Glomerular visceral epithelial cell (primary cell): Measurements from ENCODE around the gene PAK6.

ENCODE experiments used
- DNase-seq: peaks from one replicate; pipeline ENCODE4 v3.0.0-alpha.2; 2016; ENCODE audit errors: extremely low spot score

Gene PAK6

GRCh38 chr15:40255033-40255432, 16.2 kb downstream of the PAK6 start:
- no peak for DNase-seq

DNA sequence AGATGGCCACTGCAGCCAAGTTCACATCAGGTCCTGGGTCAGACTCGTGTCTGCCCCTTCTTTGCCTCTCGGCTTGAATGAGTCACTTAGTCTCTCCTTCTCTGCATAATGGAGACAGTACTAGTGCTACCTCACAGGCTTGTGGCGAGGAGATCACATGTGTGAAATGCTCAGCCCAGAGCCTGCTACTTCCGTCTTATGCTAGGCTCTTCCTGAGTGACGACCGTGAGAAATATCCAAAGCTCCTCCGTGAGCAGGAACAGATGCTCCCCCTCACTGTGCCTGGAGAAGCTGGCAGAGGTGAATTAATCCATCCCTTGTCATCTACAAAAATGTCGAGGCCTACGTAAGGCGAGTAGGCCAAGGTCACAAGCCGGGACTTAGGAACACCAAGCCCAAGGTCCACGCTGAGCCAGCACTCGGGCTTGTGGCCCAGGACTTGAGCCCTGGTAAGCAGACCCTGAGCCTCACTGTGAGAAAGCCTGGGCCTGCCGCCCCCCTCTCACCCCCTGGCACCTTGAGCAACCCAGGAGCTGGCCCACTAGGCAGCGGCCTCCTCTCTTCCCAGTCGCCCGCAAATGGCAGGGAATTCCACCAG, 17.9 kb downstream of the PAK6 start:
- no peak for DNase-seq

GRCh38 chr15:40257656-40258450, 19.0 kb downstream of the PAK6 start:
- no peak for DNase-seq

DNA sequence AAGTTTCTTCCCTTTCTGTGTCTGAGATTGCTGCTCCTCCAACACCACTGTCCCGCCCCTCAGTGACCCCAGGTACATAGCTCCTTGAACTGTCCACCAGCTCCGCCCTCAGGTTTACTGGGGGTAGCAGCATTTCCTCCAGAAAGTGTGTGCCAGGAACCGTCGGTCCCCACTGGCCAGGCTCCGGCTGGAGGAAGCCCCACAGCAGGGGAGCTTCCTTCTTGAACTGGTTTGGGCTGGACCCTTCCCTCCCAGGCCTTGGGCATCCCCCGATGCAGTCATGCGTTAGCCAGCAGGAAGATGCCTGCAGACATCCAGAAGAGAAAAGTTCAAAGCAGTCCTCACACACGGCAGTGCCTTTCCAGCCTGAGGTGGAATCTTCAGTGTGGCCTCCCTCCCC, 19.7 kb downstream of the PAK6 start:
- DNase-seq, result no peak

- DNase-seq, result no peak
Observed at GRCh38 chr15:40259021-40259420, 20.2 kb downstream of the PAK6 start.

DNA sequence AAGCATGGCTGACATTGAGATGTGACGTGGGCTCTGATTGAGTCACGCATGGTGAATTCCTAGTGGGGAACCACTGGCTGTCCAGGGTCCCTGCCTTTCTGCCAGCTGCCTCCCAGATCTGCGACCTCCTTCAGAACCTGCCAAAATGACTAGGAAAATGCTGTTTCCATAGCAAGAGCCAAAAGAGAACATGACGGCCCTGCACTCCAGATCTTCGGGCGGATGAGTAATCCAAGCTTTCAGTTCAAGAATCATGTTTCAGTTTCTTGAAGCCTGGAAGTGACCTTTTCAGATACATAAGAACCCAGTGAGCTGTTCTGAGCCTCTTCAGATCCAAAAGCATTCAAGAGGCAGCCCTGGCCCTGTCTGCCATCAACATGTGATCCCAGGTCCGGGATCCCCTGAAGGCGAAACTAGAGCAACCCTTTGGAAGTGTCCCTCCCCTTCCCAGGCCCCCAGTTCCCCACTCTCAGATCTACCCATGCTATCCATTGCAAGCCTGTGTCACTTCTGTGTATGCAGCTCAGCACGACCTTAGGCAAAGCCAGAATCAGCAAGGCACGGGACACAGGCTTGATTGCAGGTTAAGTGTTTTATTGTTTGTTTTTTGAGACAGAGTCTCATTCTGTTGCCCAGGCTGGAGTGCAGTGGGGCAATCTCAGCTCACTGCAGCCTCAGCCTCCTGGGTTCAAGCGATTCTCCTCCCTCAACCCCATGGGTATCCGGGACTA, 24.3 kb downstream of the PAK6 start:
- DNase-seq, result no peak

DNA sequence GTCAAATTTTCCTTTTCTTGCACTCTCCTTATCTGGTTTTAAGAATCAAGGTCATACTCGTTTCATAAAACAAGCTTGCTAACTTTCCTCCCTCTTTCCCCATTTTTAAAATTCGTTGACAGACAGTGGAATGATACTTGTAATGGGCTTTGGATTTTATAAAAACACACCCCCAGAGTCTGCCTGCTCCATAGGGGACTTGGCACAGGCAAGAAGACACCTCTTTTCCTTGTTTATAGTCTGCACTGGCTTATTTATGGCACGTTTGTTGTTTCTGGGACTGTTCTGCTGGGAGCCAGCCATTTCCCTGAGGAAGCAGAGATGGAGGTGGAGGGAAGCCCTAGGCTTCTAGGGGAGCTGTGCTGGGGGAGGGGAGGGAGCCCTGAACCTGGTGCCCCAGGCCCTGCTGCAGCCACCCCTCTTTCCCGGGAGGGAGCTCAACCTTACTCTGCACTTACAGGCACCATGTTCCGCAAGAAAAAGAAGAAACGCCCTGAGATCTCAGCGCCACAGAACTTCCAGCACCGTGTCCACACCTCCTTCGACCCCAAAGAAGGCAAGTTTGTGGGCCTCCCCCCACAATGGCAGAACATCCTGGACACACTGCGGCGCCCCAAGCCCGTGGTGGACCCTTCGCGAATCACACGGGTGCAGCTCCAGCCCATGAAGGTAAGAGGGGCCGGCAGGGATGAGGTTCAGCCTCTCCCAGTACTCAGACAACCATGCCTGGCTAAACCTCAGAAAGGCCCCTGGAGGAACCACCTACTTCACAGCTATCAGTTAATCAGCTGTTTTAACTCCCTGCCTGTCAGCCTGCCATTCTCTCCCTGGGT, 25.7 kb downstream of the PAK6 start:
- DNase-seq, result no peak

GRCh38 chr15:40265355-40265754, 26.5 kb downstream of the PAK6 start:
- DNase-seq, result no peak

DNA sequence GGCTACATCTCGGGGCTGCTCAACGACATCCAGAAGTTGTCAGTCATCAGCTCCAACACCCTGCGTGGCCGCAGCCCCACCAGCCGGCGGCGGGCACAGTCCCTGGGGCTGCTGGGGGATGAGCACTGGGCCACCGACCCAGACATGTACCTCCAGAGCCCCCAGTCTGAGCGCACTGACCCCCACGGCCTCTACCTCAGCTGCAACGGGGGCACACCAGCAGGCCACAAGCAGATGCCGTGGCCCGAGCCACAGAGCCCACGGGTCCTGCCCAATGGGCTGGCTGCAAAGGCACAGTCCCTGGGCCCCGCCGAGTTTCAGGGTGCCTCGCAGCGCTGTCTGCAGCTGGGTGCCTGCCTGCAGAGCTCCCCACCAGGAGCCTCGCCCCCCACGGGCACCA, 27.0 kb downstream of the PAK6 start:
- no peak for DNase-seq

DNA sequence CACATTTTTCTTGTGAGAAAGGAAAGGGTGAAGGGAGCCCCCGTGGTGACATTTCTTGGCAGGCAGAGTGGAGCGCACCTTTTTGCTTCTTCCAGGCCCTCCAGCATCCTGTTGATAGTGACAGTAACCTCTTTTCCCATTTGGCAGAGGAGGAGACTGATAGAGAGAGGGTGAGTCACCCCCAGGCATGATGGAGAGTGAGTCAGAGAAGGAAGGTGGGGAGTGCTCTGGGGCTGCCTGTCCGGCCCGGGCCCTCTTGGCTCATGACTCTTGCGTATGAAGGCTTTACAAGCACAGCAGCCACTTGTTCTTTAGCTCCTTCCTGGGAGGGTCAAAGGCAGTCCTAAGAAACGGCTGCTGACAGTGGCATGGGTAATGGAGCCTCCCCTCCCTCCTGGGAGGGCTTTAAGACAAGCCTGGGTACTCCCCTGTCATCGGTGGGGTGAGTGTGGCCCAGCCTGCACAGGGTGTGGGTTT, 28.0 kb downstream of the PAK6 start:
- no peak for DNase-seq

DNA sequence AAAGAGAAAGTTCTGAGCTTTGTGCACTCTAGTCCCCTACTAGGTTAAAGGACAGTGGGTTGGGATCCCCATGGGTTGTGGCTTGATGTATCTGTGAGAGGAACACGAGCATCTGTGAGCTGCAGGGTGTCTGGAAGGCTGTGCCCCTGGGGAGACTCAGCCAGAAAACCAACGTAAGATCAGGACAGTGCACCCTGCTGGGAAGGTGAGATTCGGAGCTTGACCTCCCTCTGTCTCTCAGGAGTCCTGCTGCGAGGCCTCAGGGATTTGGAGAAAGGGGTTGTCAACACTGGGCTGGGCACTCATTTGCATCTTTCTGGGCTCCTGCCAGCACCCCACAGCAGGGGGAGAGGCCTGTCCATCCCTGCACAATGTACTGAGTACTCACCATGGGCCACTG, 28.8 kb downstream of the PAK6 start:
- DNase-seq, result no peak

GRCh38 chr15:40269604-40270003, 30.7 kb downstream of the PAK6 start:
- no peak for DNase-seq

GRCh38 chr15:40270246-40270995, 31.6 kb downstream of the PAK6 start:
- no peak for DNase-seq

DNA sequence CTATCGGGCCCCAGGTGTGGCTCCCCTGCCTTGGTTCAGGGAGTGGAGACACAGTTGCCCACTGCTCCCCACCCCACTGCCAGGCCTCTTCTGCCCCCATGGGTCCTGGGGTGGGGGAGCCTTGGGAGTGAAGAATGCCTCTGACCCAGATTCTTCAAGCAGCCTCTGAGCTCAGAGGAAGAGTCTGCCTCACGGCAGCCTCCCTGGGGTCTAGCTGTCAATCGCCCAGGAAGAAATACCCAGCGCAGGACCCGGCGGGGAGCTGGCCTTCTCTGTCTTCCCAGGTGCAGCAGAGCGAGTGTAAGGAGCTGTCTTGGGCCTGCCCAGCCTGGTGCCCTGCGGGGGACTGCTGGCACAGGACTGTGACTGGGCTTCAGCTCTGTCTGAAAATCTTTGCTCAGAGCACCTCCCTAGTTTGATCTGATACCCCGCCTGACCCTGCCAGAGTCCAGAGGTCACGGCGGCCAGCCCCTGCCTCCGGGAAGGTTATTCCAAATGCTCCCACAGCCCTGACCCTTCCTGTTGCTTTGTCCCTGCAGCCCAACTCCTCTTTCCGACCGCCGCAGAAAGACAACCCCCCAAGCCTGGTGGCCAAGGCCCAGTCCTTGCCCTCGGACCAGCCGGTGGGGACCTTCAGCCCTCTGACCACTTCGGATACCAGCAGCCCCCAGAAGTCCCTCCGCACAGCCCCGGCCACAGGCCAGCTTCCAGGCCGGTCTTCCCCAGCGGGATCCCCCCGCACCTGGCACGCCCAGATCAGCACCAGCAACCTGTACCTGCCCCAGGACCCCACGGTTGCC, 33.0 kb downstream of the PAK6 start:
- no peak for DNase-seq

DNA sequence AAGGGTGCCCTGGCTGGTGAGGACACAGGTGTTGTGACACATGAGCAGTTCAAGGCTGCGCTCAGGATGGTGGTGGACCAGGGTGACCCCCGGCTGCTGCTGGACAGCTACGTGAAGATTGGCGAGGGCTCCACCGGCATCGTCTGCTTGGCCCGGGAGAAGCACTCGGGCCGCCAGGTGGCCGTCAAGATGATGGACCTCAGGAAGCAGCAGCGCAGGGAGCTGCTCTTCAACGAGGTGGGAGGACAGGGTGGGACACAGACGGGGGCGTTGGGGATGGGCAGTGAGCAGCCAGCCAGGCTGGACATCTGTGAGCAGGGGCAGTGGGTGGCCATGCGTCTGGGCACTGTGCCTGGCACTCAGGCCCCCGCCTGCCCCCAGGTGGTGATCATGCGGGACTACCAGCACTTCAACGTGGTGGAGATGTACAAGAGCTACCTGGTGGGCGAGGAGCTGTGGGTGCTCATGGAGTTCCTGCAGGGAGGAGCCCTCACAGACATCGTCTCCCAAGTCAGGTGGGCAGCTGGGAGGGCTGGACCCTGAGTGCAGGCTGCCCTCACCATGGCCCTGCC, 33.7 kb downstream of the PAK6 start:
- no peak for DNase-seq

DNA sequence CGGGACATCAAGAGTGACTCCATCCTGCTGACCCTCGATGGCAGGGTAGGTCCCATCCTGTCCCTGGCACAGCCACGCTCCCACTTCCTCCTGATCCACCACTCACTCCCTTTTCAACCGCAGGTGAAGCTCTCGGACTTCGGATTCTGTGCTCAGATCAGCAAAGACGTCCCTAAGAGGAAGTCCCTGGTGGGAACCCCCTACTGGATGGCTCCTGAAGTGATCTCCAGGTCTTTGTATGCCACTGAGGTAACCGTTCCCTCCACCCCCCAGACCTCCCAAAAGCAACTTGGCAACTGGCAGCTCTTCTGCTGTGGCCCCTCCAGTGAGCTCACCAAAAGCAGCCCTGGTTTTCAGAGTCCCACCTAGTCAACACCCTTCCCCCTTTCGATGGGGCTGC, 34.6 kb downstream of the PAK6 start:
- no peak for DNase-seq

- DNase-seq, result peak; percentile 82
Observed at GRCh38 chr15:40274350-40275274, 35.7 kb downstream of the PAK6 start.

DNA sequence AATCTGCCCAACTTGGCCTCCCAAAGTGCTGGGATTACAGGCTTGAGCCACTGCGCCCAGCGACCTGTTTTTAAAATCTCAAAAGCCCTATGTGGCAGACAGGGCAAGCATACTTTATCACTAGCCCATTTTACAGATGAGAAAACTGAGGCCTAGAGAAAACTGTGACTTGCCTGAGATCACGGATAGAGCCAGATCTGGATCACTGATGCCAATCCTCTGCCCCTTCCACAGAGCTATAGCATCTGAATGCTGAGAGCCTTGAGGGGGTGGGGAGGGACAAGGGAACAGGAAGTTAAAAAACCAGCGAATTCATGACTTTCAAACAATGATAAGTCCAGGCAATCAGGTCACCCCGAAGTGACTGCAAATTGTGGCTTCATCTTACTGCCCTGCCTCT, 36.7 kb downstream of the PAK6 start:
- DNase-seq, result no peak

DNA sequence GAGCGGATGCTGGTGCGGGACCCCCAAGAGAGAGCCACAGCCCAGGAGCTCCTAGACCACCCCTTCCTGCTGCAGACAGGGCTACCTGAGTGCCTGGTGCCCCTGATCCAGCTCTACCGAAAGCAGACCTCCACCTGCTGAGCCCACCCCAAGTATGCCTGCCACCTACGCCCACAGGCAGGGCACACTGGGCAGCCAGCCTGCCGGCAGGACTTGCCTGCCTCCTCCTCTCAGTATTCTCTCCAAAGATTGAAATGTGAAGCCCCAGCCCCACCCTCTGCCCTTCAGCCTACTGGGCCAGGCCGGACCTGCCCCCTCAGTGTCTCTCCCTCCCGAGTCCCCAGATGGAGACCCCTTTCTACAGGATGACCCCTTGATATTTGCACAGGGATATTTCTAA, 37.1 kb downstream of the PAK6 start:
- no peak for DNase-seq
